A673 (cell line): ENCODE results near the gene BDNF. TPM values are rescaled to one million over a fixed set of nuclear protein-coding genes. Genes with fewer than 3 reads are reported as not detected.

Experiments used
- BruUV-seq: library from RNA; stranded (reverse); fragments of 400-500 nt; replicated peaks from 2 replicates; lab custom pipeline; 2021; lab: Mats Ljungman, UMichigan
- CTCF ChIA-PET: fragments of 300-600 bp; sonication (Branson Sonifier 250); formaldehyde crosslinking; loops from one replicate; lab custom pipeline; 2022; ENCODE audit warnings: antibody characterized with exemption; lab: Charles Lee
- POLR2A ChIA-PET: fragments of 300-600 bp; sonication (Branson Sonifier 250); formaldehyde crosslinking; loops from one replicate; lab custom pipeline; 2022; ENCODE audit warnings: antibody characterized with exemption; ENCODE audit not compliant: low non-redundant PET; lab: Charles Lee
- DNase-seq: peaks from one replicate; pipeline ENCODE4 v3.0.0-alpha.2; 2015; ENCODE audit warnings: low spot score
- H3K27ac ChIP-seq: fragments of 200-600 bp; sonication (generic); 2 replicates; pipeline ENCODE4 v1.5.1; 2016; ENCODE audit warnings: mixed run types, low read depth, mild to moderate bottlenecking, mixed read lengths, antibody characterized with exemption, low read length; ENCODE audit not compliant: poor library complexity, severe bottlenecking
- H3K27me3 ChIP-seq: fragments of 200-600 bp; sonication (generic); replicated peaks from 2 replicates; pipeline ENCODE4 v1.6.1; 2017; ENCODE audit warnings: mixed run types, low read depth, mild to moderate bottlenecking, mixed read lengths, antibody characterized with exemption, low read length; ENCODE audit not compliant: insufficient read depth, poor library complexity
- H3K36me3 ChIP-seq: fragments of 200-600 bp; sonication (generic); 2 replicates; pipeline ENCODE4 v1.6.1; 2016; ENCODE audit warnings: mixed run types, mild to moderate bottlenecking, mixed read lengths, antibody characterized with exemption, low read length; ENCODE audit not compliant: insufficient read depth, poor library complexity, severe bottlenecking
- H3K4me1 ChIP-seq: fragments of 200-600 bp; sonication (generic); 2 replicates; pipeline ENCODE4 v1.6.1; 2017; ENCODE audit warnings: mixed run types, mild to moderate bottlenecking, mixed read lengths, antibody characterized with exemption, low read length; ENCODE audit not compliant: insufficient read depth, poor library complexity, severe bottlenecking
- H3K4me3 ChIP-seq: fragments of 200-600 bp; sonication (generic); 2 replicates; pipeline ENCODE4 v1.5.1; 2016; ENCODE audit warnings: low read depth, mixed run types, mild to moderate bottlenecking, mixed read lengths, low read length; ENCODE audit not compliant: poor library complexity, severe bottlenecking
- H3K9me3 ChIP-seq: fragments of 200-600 bp; sonication (generic); 2 replicates; pipeline ENCODE4 v1.6.1; 2016; ENCODE audit warnings: mixed run types, low read depth, mild to moderate bottlenecking, mixed read lengths, antibody characterized with exemption, low read length; ENCODE audit not compliant: poor library complexity, severe bottlenecking
- CTCF ChIP-seq: fragments of 300-800, 200-600 bp; sonication (generic); conservative IDR thresholded peaks from 2 replicates; pipeline ENCODE4 v1.5.1; 2017; ENCODE audit warnings: low read depth, mild to moderate bottlenecking, antibody characterized with exemption, low read length, moderate library complexity, mixed read lengths
- EZH2 ChIP-seq: fragments of 200-600 bp; sonication (generic); IDR thresholded peaks from 2 replicates; pipeline ENCODE4 v1.6.1; 2017; ENCODE audit warnings: borderline replicate concordance, low read depth, mild to moderate bottlenecking, mixed read lengths, antibody characterized with exemption, low read length; ENCODE audit not compliant: poor library complexity, severe bottlenecking
- intact Hi-C: fragments of 100-400 bp; cut with micrococcal nuclease; formaldehyde crosslinking; loops from one replicate; pipeline ENCODE4 v1.10.0; 2022; ENCODE audit not compliant: unreplicated experiment
- total RNA-seq: library from RNA; stranded (reverse); gene quantifications from 2 replicates; pipeline ENCODE4 v1.2.3, GENCODE V29; 2021

BDNF gene
- total RNA-seq, 1 experiment from 2014 or later = 0.09 TPM

GRCh38 chr11:27681664-27682063, 18.6 kb downstream of the BDNF start:
- H3K36me3 ChIP-seq = no peaks in the 10 kb centered on the region
- BruUV-seq = no TSS peak
- H3K27me3 ChIP-seq = peaks cover 18% of the 10 kb centered on the region
- H3K9me3 ChIP-seq = no peaks in the 10 kb centered on the region
- CTCF ChIA-PET = no interaction called here
- DNase-seq = no peak
- intact Hi-C loops = no loop called here
- TF ChIP-seq CTCF = no peak
- TF ChIP-seq EZH2 = no peak
- no peaks in the 10 kb centered on the region for H3K4me1 ChIP-seq
- H3K27ac ChIP-seq = no peak overlapping the region
- POLR2A ChIA-PET = no interaction called here
- H3K4me3 ChIP-seq = no peak overlapping the region

GRCh38 chr11:27679136-27680015, 20.9 kb downstream of the BDNF start:
- ChIA-PET CTCF (no interaction called here), POLR2A (no interaction called here)
- no peak for DNase-seq
- no peaks in the 10 kb centered on the region for H3K36me3 ChIP-seq
- H3K27me3 ChIP-seq = peaks cover 18% of the 10 kb centered on the region
- no peak overlapping the region for H3K4me3 ChIP-seq
- H3K9me3 ChIP-seq = no peaks in the 10 kb centered on the region
- no TSS peak for BruUV-seq
- no peak overlapping the region for H3K27ac ChIP-seq
- TF ChIP-seq EZH2 (no peak), CTCF (no peak)
- intact Hi-C loops = no loop called here
- no peaks in the 10 kb centered on the region for H3K4me1 ChIP-seq

- POLR2A ChIA-PET = no interaction called here
- H3K27ac ChIP-seq = no peak overlapping the region
- intact Hi-C loops = no loop called here
Observed at GRCh38 chr11:27678242-27678641, 22.0 kb downstream of the BDNF start.

More at GRCh38 chr11:27678242-27678641, 22.0 kb downstream of the BDNF start:
- CTCF ChIA-PET = no interaction called here
- Histone ChIP-seq H3K9me3 (no peaks in the 10 kb centered on the region), H3K27me3 (peaks cover 18% of the 10 kb centered on the region), H3K36me3 (no peaks in the 10 kb centered on the region), H3K4me3 (no peak overlapping the region), H3K4me1 (no peaks in the 10 kb centered on the region)
- DNase-seq = no peak
- BruUV-seq = no TSS peak
- TF ChIP-seq EZH2 (no peak), CTCF (no peak)
